HCT116 (cell line): Measurements from ENCODE around the gene ICE1. TPM values are rescaled to one million over a fixed set of nuclear protein-coding genes. Genes with fewer than 3 reads are reported as not detected.

ENCODE experiments used
- ATAC-seq: fragments of 200-7000 bp; cut with Tn5 transposase; 2 replicates; pipeline ENCODE4 v1.9.1; 2020; ENCODE audit warnings: mild to moderate bottlenecking, moderate library complexity
- BruUV-seq: library from RNA; stranded (reverse); fragments of 400-500 nt; replicated peaks from 2 replicates; lab custom pipeline; 2021; lab: Mats Ljungman, UMichigan
- CTCF ChIA-PET: fragments of 300-600 bp; sonication (Branson Sonifier 250); formaldehyde crosslinking; loops from one replicate; lab custom pipeline; 2021; ENCODE audit warnings: antibody characterized with exemption; lab: Charles Lee
- POLR2A ChIA-PET: fragments of 300-600, 350-600 bp; sonication (Branson Sonifier 250); formaldehyde crosslinking; loops from one replicate; lab custom pipeline; 2021; ENCODE audit warnings: antibody characterized with exemption; lab: Charles Lee
- RAD21 ChIA-PET, 2 experiments: fragments of 300-600 bp; sonication (Branson Sonifier 250); formaldehyde crosslinking; loops; one replicate each; lab custom pipeline; 2023; ENCODE audit warnings: low total read pairs in 2 of 2; ENCODE audit not compliant: uncharacterized antibody in 2 of 2, unreplicated experiment in 2 of 2, low non-redundant PET in 1 of 2; lab: Charles Lee
- DNase-seq: peaks from one replicate; pipeline ENCODE4 v3.0.0-alpha.2; 2010; ENCODE audit warnings: low read depth, low spot score
- H2AFZ ChIP-seq: fragments of 200-600 bp; shearing (Covaris generic), sonication (generic); 2 replicates; pipeline ENCODE4 v1.6.1; 2017; ENCODE audit warnings: low read depth, mixed run types, mixed read lengths, antibody characterized with exemption, low read length; ENCODE audit not compliant: poor library complexity, severe bottlenecking
- H3K27ac ChIP-seq: 2 replicates; pipeline ENCODE4 v1.5.1; 2012; ENCODE audit warnings: low read depth, low read length
- H3K27me3 ChIP-seq: fragments of 200-600 bp; sonication (generic); 2 replicates; pipeline ENCODE4 v1.6.1; 2016; ENCODE audit warnings: mixed run types, low read length, mixed read lengths; ENCODE audit not compliant: insufficient read depth
- H3K36me3 ChIP-seq, 2 experiments: fragments of 200-500 bp in 1 of 2; fragments of 200-600 bp in 1 of 2; sonication (Bioruptor generic) in 1 of 2; sonication (generic) in 1 of 2; 2 replicates each; pipeline versions ENCODE4 v1.5.1 to v1.6.1; 2014 to 2016; ENCODE audit warnings: low read length in 2 of 2, inconsistent platforms in 1 of 2, mixed read lengths in 1 of 2, mixed run types in 1 of 2; ENCODE audit not compliant: insufficient read depth in 2 of 2, control insufficient read depth in 1 of 2
- H3K4me1 ChIP-seq, 2 experiments: fragments of 200-600 bp in 1 of 2; sonication (generic) in 1 of 2; 2 replicates each; pipeline versions ENCODE4 v1.5.1 to v1.6.1; 2012 to 2017; ENCODE audit warnings: low read length in 2 of 2, inconsistent platforms in 1 of 2, mild to moderate bottlenecking in 1 of 2, mixed read lengths in 1 of 2, mixed run types in 1 of 2, moderate library complexity in 1 of 2; ENCODE audit not compliant: insufficient read depth in 2 of 2, control insufficient read depth in 1 of 2
- H3K4me2 ChIP-seq: fragments of 200-600 bp; sonication (generic); 2 replicates; pipeline ENCODE4 v1.6.1; 2017; ENCODE audit warnings: mixed run types, low read length, mixed read lengths
- H3K4me3 ChIP-seq, 2 experiments: fragments of 200-600 bp in 1 of 2; sonication (generic) in 1 of 2; replicated peaks in 1 of 2; 2 replicates each; pipeline ENCODE4 v1.5.1; 2011 to 2016; ENCODE audit warnings: low read length in 2 of 2, control low read depth in 1 of 2, low read depth in 1 of 2, mild to moderate bottlenecking in 1 of 2, mixed read lengths in 1 of 2, mixed run types in 1 of 2
- H3K79me2 ChIP-seq: fragments of 200-600 bp; sonication (generic); 2 replicates; pipeline ENCODE4 v1.6.1; 2017; ENCODE audit warnings: mild to moderate bottlenecking, mixed run types, low read length, moderate library complexity, mixed read lengths; ENCODE audit not compliant: insufficient read depth
- H3K9ac ChIP-seq: fragments of 200-600 bp; sonication (generic); 2 replicates; pipeline ENCODE4 v1.6.1; 2016; ENCODE audit warnings: low read length, mixed read lengths
- H3K9me2 ChIP-seq: fragments of 200-600 bp; sonication (generic), shearing (Covaris generic); 2 replicates; pipeline ENCODE4 v1.6.1; 2017; ENCODE audit warnings: mixed run types, mild to moderate bottlenecking, moderate library complexity; ENCODE audit not compliant: insufficient read depth
- H3K9me3 ChIP-seq, 2 experiments: fragments of 200-500 bp in 1 of 2; fragments of 200-600 bp in 1 of 2; sonication (Bioruptor generic) in 1 of 2; sonication (generic) in 1 of 2; 2 replicates each; pipeline ENCODE4 v1.6.1; 2014 to 2017; ENCODE audit warnings: low read length in 2 of 2, mixed read lengths in 2 of 2, inconsistent platforms in 1 of 2, low read depth in 1 of 2, mild to moderate bottlenecking in 1 of 2, mixed run types in 1 of 2, moderate library complexity in 1 of 2; ENCODE audit not compliant: control insufficient read depth in 1 of 2, insufficient read depth in 1 of 2
- H4K20me1 ChIP-seq: fragments of 200-600 bp; sonication (generic), shearing (Covaris generic); 2 replicates; pipeline ENCODE4 v1.6.1; 2017; ENCODE audit warnings: mixed run types, mild to moderate bottlenecking, moderate library complexity; ENCODE audit not compliant: insufficient read depth
- CBX3 ChIP-seq: IDR thresholded peaks from 2 replicates; pipeline ENCODE4 v1.6.1; 2012; ENCODE audit warnings: low read depth
- ELF1 ChIP-seq: IDR thresholded peaks from 2 replicates; pipeline ENCODE4 v1.6.1; 2012; ENCODE audit warnings: low read depth, borderline replicate concordance
- FOSL1 ChIP-seq: IDR thresholded peaks from 2 replicates; pipeline ENCODE4 v1.6.1; 2012; ENCODE audit warnings: low read depth
- POLR2AphosphoS5 ChIP-seq: IDR thresholded peaks from 2 replicates; pipeline ENCODE4 v1.6.1; 2011; ENCODE audit warnings: mild to moderate bottlenecking, low read depth, low read length, moderate library complexity
- REST ChIP-seq: IDR thresholded peaks from 2 replicates; pipeline ENCODE4 v1.6.1; 2012; ENCODE audit warnings: low read depth
- TCF7L2 ChIP-seq: IDR thresholded peaks from 2 replicates; pipeline ENCODE4 v1.7.0; 2011; ENCODE audit warnings: borderline replicate concordance, inconsistent platforms; ENCODE audit not compliant: insufficient read depth, insufficient read length; ENCODE audit errors: extremely low read depth
- YY1 ChIP-seq: IDR thresholded peaks from 2 replicates; pipeline ENCODE4 v1.6.1; 2011; ENCODE audit warnings: low read length, low read depth, moderate library complexity, mild to moderate bottlenecking; ENCODE audit not compliant: insufficient replicate concordance; ENCODE audit errors: extremely low read depth
- intact Hi-C: fragments of 100-400 bp; cut with micrococcal nuclease; formaldehyde crosslinking; loops from 2 replicates; pipeline ENCODE4 v1.10.0; 2022
- total RNA-seq: library from RNA; stranded (reverse); gene quantifications from one replicate; pipeline ENCODE4 v1.2.1, GENCODE V29; 2021; ENCODE audit not compliant: unreplicated experiment

The ICE1 gene
- total RNA-seq, 1 experiment from 2014 or later = 30.0 TPM

- Histone ChIP-seq H3K79me2 (no peaks in the 10 kb centered on the region), H4K20me1 (no peaks in the 10 kb centered on the region), H3K9ac (no peak overlapping the region), H3K9me2 (no peaks in the 10 kb centered on the region), H3K4me2 (no peak overlapping the region), H3K9me3 (no peaks in the 10 kb centered on the region), H3K4me1 (no peaks in the 10 kb centered on the region), H2AFZ (no peak overlapping the region), H3K4me3 (no peak overlapping the region), H3K27me3 (peaks cover 24% of the 10 kb centered on the region), H3K36me3 (no peaks in the 10 kb centered on the region), H3K27ac (no peak overlapping the region)
- ChIA-PET RAD21 (no interaction called here), POLR2A (no interaction called here), CTCF (no interaction called here)
- no TSS peak for BruUV-seq
- TF ChIP-seq CBX3 = no peak
- TF ChIP-seq ELF1 = no peak
- TF ChIP-seq YY1 = no peak
- TF ChIP-seq TCF7L2 = no peak
- no peak for TF ChIP-seq FOSL1
- TF ChIP-seq REST = no peak
- no peak for TF ChIP-seq POLR2AphosphoS5
- intact Hi-C loops = no loop called here
- ATAC-seq (no peak), DNase-seq (no peak)
Observed at GRCh38 chr5:5533927-5534326, 111.5 kb downstream of the ICE1 start.
